ENCODE results near the gene HNRNPLL. TPM values are rescaled to one million over a fixed set of nuclear protein-coding genes. Genes with fewer than 3 reads are reported as not detected.
A peak's percentile ranks its signal among the peaks of the same experiment; 100 is the strongest.

HNRNPLL gene
- polyA plus RNA-seq, 1 donor, result 35.5 TPM

DNA sequence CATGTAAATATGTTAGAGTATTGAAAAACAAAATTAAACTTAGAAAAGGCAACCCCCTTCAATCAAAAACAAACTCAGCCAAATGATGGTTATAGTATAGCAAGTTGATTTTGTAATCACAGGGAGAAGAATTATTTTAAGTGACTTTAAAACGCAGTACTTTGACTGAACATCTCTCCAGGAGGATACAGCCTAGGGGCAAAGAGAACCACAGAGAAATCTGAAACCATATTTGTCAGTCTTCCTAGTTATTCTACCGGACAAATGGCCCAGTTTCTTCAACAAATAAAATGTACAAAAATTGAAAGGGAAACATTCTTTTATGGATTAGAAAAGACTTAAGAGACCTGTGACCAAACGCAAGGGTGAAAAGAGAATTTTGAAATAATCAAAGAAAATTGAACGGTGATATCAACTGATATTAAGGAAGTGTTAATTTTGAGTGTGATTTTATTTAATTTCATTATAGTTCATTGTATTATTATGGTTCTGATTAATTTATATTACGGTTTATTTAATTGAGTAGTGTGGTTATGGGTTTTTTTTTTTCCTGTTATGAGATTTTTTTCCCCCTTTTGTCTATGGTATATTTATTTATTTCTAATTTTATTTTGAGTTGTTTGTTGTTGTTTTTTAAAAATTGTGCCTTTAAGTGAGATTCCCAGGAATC lies 75.3 kb downstream of the HNRNPLL start:
- DNase-seq, result no peak

- no peak for DNase-seq
These were observed 76.5 kb downstream of the HNRNPLL start for GRCh38 chr2:38526195-38526594.

DNA sequence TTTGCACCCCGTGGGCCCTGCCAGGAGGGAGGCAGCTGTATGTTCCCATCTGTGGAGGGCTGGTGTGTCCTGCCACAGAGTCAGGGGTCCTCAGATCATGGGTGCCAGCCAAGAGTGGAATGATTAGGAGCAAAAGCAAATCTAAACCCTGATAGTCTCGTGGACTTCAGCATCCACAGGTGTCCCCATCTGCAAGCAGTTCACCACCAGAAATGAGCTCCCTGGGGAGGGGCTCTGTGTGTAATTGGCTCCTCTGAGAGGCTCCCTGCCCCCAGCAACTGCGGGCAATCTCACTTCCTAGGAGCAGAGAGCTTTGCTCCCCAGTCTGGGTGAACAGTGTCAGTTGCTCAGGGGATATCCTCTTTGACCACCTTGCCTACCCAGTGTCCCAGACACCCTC lies 78.1 kb downstream of the HNRNPLL start:
- DNase-seq, result no peak

GRCh38 chr2:38523728-38524437 lies 78.8 kb downstream of the HNRNPLL start:
- no peak for DNase-seq

DNA sequence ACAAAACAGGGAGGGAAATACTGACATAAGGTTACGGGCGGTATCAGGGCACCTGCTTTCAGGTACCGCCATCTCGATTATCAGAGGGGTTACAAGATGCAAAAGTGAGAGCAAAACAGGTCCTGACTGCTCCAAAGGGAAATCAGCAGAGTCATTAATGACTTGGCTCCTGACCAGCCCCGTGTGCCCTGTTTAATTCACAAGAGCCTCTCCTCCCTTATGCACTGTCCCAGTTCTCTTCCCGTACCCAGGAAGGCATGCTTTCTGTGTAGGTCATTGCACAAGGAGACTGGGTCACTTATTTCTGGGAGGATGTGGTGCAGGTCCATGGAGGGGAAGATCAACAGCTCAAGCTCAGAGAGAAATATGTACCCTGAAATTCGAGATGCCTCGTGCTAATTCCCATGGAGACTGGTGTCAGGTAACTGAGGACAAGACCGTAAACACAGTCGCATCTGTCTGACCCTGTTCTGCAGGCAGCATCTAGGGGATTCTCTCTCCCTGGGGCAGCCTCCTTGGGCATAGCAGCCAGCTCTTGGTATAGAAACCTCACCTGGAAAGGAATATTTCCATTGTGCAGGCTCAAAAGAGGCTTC lies 79.9 kb downstream of the HNRNPLL start:
- no peak for DNase-seq

DNA sequence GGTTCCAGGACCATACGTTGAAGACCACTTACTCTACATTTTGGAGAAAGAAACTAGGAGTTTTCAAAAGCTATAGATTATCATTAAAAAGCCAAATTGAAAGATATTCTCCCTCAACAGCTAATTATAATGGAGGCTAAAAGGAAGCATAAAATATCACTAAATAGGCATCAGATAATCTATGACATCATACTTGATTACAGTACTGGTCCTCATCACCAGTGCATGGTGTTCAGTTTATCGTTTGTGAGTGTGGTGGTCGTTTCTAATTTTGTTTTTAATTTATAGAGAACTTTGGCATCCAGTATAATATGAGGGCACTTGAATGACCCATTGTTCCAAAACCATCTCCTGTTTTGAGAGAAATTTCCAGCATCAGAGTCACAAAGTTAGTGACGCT lies 80.9 kb downstream of the HNRNPLL start:
- no peak for DNase-seq

GRCh38 chr2:38517284-38517683 lies 85.4 kb downstream of the HNRNPLL start:
- DNase-seq, result no peak

- DNase-seq, result no peak
These were observed 86.2 kb downstream of the HNRNPLL start for GRCh38 chr2:38516526-38516925.

DNA sequence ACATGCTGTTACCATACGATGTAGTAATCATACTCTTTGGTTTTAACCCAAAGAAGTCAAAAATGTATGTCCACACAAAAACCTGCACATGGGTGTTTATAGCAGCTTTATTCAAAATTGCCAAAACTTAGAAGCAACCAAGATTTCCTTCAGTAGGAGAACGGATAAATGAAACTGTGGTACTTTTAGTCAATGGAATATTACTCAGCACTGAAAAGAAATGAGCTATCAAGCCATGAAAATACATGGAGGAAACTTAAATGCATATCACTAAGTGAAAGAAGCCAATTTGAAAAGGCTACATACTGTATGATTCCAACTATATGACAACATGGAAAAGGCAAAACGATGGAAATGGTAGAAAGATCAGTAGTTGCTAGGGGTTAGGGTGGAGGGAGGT lies 86.6 kb downstream of the HNRNPLL start:
- DNase-seq, result no peak

GRCh38 chr2:38515155-38516074 lies 87.3 kb downstream of the HNRNPLL start:
- DNase-seq, result peak; percentile 66

DNA sequence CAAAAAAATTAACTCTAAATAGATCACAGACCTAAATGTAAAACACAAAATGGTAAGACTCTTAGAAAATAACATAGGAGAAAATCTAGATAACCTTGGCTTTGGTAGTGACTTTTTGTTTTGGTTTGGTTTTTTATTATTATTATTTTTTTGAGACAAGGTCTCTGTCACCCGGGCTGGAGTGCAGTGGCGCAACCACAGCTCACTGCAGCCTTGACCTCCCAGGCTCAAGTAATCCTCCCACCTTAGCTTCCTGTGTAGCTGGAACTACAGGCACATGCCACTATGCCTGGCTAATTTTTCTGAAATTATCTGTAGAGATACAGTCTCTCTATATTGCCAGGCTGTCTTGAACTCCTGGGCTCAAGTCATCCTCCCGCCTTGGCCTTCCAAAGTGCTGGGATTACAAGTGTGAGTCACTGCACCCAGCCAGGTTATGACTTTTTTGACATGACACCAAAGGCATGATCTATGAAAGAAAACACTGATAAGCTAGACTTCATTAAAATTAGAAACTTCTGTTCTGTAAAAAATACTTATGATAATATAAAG lies 88.0 kb downstream of the HNRNPLL start:
- DNase-seq, result no peak

GRCh38 chr2:38512211-38512610 lies 90.5 kb downstream of the HNRNPLL start:
- no peak for DNase-seq

Other genes with a start within 250 kb of the HNRNPLL start
- gene ATL2, start 225.7 kb downstream of the HNRNPLL start, polyA plus RNA-seq (ENCODE audit: insufficient read length), result 32.8 TPM
- 15.0 TPM for gene GALM, start 63.2 kb upstream of the HNRNPLL start, polyA plus RNA-seq (ENCODE audit: insufficient read length)
- 102 TPM for gene SRSF7, start 148.4 kb upstream of the HNRNPLL start, polyA plus RNA-seq (ENCODE audit: insufficient read length)
- 12.1 TPM for gene GEMIN6, start 175.3 kb upstream of the HNRNPLL start, polyA plus RNA-seq (ENCODE audit: insufficient read length)